Activated T-cell treated with anti-CD3 and anti-CD28 coated beads for 1 hour (primary cell): ENCODE measurements around the gene IFT74.

ENCODE experiments used
- DNase-seq: peaks from one replicate; pipeline ENCODE4 v3.0.0-alpha.2; 2020; ENCODE audit warnings: low read depth

The IFT74 gene

DNA sequence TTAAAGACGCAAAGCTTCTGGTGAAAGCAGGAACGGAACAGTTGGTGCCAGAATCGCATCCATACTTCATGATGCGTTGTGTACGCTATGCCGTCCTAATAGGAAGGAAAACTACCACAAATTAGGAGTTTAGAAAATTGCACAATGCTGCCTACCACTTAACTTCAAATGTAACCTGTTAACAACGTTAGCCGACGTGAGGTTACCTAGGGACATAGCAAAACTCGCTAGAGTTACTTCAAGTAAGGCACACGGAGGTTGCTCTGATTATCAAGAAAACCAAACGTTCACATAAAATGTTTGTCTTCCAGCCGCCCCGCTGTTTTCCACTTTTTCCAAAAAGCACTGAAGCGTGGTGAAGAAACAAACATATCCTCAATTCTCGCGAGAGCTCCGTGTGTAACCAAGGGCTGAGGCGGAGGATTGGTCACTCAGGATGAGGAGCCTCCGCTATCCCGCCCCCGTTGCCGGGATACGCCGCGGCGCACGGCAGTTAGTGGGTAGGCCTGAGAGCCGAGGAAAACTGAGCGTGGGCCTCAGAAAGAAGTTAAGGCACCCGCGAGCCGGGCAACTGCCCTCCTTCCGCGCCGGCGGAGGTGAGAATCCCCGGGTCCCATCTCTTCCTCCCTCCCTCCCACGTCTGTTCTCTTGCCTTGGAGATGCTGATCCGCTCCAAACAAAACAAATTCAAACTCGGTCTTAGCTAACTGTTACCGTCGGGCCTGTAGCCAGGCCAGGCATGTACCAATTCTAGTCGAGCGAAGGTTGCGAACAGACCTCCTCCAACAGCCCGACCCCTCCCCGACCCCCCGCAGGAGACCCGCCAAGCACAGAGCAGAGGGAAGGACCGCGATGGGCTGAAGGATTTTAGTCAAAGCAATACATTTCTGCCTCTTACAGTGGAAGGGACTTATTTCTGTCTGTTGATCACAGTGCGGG is at the start of gene IFT74:
Gene IFT74, plus strand, starts transcription at position 492 of the 939 bp plus-strand sequence. CDS start 5,556 bp downstream, outside the sequence.
- peak; percentile 86 for DNase-seq

DNA sequence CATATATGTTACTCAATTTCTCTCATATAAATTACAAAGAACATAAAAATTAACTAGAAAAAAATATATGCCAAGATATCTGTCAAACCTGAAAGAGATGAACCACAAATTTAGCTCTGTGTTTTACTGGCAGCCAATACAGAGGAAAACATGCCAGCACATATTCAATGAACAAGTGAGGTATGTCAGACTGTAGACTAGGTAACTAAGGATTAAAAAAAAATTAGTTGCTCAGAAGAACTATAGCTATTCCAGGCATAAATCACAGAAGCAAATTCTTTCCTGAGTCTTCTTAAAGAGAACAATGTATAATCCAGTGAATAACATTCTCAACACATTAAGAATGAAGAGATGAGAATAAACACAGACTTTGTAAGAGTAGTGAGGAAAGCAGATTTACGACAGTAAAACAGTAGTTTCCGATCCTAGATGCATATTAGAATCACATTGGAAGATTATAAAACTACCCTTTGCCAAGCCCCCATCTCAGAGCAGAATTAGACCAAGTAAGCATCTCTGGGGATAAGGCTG is 43.0 kb upstream of the IFT74 start:
- no peak for DNase-seq

DNA sequence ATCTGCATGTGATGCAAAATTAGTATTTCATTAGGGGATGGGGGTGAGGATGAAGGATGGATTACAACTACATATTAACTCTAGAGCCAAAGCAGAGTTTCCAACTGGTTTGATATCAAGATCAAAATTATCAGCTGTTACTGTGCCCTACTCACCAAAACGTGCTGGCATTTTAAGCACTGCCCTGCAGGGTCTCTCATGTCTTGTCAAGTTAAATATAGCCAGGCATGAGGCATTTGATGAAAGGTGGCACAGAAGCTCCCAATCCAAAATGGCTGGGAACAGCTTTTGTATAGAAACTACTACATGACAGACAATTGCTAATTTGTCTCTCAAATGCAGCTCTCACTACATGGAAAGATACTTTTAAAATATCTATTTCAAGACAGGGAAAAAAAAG is 36.5 kb upstream of the IFT74 start:
- DNase-seq = no peak

DNA sequence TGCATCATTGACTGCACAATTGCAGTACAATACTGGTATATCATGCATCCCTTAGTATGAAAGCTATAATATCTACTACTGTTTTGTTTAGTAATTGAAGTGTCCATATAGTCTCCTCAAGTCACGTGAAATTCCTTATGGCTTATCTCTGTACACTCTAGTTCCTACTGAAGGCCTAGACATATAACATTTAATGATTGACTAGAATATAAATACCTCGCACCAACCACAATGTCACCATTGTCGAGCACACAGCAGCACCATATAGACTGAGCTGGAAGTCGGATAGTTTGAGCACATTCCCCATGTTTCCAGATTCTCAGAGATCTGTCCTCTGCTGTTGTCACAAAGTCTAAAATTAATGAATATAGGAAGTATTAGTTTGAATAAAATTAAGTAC is 30.6 kb upstream of the IFT74 start:
- no peak for DNase-seq

DNA sequence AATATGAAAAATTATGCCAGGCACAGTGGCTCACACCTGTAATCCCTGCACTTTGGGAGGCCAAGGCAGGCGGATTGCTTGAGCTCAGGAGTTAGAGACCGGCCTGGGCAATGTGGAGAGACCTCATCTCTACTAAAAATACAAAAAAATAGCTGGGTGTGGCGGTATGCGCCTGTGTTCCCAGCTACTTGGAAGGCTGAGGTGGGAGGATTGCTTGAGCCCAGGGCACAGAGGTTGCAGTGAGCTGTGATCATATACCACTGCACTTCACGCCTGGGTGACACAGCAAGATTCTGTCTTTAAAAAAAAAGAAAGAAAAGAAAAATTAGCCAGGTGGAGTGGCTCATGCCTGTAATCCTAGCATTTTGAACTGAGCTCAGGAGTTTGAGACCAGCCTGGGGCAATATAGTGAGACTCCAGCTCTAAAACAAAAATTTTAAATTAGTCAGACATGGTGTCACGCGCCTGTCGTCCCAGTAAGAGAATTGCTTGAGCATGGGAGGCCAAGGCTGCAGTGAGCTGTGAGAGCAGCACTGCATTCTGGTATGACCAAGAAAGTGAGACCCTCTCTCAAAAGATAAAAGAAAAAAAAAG is 27.2 kb upstream of the IFT74 start:
- DNase-seq = no peak

DNA sequence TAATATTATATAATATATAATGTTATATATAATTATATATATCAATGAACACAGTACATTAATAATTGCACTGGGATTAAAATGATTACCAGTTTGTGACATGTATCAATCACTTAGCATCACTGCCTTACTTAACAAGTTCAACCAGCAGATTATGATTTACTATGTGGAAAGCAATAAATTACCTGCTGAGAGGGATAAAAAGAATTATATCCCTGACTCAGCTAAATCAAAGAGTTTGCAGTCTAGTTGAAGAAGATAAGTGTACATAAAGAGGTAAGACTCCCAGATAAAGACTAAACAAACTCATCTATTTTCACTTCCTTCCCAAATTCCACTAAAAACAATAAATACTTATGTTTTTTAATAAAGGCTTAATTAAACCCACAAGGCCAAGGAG is 20.4 kb upstream of the IFT74 start:
- DNase-seq = no peak

DNA sequence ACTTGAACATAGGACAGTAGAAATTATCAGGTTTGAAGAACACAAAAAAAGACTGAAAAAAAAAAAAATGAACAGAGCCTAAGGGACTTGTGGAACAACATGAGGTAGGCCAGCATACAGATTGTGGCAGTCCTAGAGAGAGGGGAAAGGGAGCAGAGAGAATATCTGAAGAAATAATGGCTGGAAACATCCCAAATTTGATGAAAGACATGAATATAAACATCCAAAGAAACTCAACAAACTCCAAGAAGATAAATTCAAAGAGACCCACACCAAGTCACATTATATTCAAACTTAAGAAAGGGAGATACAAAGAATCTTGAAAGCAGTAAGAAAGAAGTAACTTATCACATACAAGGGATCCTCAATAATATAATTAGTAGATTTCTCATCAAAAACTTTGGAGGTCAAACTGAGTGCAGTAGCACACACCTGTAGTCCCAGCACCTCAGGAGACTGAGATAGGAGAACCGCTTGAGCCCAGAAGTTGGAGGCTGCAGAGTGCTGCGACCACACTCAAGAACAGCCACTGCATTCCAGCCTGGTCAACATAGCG is 18.3 kb upstream of the IFT74 start:
- DNase-seq = no peak

DNA sequence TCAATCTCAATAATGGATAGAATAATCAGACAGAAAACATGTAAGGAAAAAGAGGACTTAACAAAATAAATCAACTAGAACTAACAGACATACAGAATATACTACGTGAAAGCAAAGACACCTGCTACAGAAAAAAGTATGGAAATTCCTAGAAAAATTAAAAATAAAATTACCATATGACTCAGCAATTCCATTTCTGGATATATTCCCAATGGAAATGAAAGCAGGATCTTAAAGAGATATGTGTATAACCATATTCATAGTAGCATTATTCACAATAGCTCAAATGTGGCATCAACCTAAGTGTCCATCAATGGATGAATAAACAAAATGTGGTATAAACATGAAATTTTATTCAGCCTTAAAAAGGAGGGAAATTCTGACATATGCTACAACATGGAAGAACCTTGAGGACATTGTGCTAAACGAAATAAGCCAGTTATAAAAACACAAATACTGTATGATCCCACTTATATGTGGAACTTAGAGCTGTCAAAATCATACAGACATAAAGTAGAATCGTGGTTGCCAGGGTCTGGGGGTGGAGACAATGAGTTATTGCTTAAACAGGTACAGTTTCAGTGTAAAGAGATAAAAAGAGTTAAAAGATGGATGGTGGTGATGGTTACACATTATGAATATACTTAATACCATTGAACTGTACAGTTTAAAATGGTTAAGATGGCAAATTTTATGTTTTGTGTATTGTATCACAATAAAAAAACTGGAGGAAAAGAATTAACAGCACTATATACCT is 16.1 kb upstream of the IFT74 start:
- DNase-seq = no peak

DNA sequence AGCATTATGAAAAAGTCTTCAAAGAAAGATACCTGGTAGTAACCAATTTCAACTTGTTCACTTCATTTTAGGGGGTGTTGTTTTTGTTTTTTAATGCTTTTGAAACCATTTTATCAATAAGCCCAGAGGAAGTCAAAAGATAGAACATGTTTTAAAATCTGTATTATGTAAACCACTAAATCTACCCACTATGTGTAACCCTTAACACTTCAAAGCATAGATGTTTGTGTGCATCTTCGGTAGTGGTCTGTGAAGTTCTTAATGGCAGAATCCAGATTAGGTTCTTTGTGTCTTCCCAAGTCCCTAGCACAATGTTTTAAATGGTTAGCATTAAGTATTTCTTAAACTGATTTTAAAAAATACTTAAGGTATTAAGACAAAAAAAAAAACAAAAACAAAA is 15.4 kb upstream of the IFT74 start:
- no peak for DNase-seq

DNA sequence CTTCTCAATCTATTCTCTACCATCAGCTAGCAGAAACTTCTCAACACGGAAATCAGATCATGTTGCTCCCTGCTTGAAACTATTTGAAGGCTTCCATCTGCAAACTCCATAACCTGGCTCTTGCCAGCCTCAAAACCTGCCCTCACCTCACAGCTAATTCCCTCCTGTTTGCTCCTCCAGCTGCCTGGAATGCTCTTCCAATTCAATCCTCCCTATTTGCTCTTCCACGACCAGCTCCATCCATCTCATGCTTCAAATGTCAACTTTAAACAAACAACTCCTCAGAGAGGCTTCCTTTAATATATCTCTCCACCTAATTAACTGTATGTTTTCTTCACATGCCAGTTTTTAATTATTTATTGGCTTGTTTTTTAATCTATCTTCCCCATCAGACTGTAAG is 10.6 kb upstream of the IFT74 start:
- no peak for DNase-seq

DNA sequence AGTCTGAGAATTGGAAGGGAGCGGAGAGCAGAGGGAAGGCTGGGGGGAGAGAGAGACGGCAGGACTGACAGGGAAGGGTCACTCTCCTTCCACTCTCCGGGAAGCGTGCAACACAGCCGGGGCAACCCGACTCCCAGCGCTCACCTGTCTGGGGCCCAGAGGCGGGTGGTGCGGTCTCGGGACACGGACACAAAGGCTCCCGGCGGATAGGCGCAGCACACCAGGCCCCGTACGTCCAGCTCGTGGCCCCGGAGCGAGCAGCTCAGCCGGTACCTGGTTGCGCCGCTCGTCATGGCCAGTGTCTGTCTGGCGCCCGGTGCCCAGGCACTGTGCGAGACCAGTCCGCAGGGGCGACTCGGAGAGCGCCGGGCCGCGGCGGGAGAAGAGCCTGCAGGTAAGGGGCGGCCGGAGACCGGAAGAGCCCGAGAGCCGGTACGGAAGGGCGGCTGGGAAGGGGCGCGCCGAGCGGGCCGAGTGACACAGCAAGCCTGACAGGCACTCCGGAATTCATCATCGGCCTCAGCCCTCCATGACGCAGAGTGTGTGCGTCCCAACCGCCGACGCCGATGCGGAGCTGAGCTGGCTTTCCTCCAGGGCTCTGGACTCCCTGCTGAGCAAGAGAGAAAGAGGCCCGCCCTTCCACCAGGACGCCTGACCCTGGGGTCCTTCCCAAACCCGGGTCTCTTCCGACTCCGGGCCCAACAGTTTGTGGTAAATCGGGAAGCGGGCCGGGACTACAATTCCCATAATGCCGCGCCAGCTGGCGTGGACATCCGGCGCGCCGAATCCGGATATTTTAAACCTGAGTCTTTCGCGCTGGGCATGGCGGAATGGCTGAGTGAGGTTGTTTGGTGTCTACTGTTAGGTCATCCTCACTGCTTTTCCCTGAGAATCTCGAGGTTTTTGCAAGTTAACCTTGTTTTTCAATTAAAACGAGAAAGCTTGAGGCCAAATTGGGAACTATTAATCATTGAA is 9.2 kb upstream of the IFT74 start, which contains the start of gene PLAA:
Gene PLAA, minus strand, starts transcription at position 490 of the 975 bp plus-strand sequence. Its CDS starts 197 bp downstream, at position 293.
- peak; percentile 73 for DNase-seq

DNA sequence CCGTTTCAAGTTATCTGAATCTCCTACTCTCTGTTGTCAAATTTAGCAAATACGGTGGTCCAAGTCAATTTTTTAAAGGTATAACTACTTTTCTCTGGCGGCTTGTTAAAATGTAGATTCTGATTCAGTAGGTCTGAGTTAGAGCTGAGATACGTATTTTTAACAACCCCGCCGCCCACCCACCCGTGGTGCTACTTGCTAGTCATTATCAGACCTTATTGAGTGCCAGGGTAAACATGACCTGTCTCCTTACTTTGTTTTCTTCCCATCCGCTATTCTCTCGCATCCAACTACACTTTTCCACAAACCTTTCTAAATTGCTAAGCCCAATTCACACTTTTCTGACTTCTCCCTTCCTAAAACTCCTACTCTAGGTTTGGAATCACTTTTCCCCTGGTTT is 8.5 kb upstream of the IFT74 start:
- no peak for DNase-seq

DNA sequence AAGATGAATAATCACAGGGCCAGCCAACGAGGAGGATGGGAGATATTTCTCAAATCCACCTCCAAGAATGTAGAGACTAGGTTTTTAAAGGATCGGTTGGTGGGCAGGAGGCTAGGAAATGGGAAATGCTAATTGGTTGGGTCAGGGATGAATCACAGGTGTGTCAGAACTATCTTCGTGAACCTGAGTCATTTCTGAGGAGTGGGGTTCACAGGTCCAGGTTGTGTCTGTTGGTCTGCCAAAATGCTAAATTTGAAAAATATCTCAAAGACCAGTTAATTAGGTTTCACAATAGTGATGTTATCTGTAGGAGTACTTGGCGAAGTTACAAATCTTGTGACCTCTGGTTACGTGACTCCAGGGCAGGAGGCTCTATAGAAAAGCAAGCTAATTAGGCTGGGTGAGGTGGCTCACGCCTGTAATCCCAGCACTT is 6.6 kb upstream of the IFT74 start:
- no peak for DNase-seq

DNA sequence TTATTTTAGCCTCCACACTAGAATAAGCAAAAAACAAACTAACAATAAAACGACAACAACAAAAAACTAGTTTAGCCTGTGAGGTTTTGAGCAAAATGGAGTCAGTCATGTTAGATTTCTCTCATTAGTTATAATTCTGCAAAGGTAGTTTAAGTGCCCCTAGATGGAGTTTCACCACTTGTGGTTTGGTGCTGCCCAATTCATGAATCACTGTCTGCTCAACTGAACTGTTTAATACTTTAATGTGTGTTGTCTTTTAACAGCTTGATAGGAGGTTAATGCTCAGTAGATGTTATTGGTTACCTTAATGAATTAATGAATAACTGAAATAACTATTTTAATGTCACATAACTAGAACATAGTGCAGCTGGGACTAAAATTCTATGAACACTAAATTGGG is 5.7 kb upstream of the IFT74 start:
- no peak for DNase-seq

DNA sequence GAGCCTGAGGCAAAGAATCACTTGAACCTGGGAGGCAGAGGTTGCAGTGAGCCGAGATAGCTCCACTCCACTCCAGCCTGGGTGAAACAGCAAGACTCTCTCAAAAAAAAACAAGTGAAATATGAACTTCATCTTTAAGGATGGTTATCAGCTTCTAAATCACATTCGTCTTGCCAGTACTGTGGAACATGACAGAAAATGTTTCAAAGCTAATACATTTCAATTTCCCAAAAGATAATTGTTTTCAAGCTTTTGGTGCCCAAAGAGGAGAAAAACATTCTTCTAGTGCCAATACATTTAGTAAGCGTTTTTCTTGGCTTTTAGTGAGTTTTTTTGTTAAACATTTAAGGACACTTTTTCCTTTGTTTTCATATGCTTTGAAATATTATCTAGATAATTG is 4.4 kb upstream of the IFT74 start:
- DNase-seq = no peak

DNA sequence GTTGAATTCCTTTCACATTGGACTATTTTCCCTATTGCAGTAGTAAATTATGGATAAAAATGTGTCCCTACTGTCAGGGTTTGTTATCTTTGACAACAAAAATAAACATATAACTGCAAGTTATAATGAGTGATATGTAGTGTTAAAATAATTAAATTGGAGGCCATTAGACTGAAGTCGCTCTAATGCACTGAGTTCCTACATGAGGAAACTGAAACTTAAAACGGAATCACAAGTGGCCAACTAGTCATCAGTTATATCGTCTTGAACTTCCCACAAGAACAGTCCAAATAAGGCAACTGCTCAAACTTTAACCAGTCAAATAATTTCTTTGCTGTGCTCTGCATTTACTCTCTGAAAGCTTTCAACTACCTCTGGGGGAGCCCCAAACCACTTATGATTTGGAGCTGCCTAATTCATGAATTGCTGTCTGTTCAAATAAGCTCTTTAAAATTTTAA is 2.1 kb upstream of the IFT74 start:
- no peak for DNase-seq

DNA sequence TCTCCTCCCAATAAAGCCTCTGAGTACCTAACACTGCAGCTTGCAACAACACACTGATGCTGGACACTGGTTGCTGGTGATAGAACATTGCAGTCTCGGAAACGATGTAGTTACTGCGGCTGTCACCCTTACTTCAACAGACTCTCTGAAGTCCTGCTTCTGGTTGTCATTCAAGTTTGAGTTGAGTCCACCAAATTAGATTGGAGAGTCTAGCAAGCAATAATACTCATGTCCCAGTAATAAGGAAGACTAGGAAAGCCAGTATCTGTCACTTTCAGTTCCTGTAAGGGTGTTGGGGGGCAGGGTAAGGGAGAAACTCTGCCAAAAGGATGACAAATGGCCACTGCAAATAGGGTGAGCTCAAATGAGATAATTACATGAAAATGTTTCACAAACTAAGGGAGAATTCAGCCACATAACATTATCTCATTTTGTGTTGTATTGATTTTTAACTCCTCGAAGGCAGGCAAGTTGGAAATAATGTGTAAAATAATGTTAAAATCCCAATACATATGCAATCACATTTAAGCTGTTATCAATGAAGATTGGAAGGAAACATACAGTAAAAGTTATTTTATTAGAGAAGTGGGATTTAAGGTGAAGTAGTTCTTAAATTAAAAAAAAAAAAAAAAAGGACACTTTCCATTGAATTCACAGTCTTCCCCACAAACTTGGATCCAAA is 849 bp upstream of the IFT74 start:
- DNase-seq = no peak

DNA sequence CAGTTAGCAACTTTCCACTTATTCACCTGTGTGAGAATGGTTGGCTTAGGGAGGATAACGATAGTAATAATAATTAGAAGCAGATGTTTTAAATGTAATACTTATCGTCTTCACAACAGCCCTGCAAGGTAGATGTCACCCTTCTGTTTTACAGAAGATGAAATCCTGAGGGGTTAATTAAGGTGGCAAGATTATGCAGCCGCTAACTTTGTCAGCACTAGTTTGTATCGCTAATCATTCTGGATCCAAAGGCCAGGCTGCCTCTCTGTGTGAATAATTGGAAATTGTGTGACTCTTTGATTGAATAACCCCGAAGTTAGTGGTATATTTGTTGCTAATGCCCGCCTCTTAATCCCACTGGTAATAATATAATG is 635 bp downstream of the IFT74 start:
- DNase-seq = no peak

DNA sequence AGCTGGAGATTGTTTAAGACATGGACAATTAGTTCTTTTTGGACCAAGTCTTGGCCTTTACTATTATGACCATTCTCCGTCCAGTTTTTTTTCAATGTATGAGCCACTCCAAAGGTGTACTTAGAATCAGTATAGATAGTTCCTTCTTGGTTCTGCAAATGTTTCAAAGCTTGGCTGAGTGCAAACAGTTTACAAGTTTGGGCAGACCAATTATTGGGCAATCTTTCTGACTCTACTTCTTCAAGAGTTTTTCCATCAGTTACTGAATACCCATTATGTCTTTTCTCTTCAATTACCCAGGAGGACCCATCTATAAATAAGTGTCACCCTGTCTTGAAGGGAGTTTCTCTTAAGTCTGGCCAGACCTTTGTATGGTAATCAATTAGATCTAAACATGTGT is 15.5 kb downstream of the IFT74 start:
- DNase-seq = no peak

DNA sequence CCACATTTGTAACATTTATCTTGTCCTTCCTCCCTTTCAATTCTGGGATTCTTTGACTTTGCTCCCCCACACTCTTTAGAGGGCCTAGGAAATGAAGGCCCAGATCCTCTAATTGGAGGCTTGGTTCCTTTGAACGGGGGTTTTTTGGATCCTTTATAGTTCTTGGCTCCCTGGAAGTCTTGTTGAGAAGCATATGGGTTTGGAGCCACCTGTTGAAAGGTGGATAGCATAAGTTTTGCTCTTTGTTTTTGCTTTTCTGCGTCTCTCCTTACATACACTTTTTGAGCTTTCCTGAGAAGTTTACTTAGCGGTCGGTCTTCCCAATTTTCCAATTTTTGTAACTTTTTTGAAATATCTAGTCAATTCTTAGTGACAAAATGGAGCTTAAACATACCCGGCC is 17.8 kb downstream of the IFT74 start:
- DNase-seq = no peak
